ENCODE measurements around the gene RGN. TPM values are rescaled to one million over a fixed set of nuclear protein-coding genes. Genes with fewer than 3 reads are reported as not detected.

Gene RGN
- total and polyA plus RNA-seq, 2 donors (not counting 3 experiments of a cell fraction or from before 2014, with no cell fraction given): 0.58 to 0.73 TPM

GRCh38 chrX:47068214-47068613 is 10.0 kb upstream of the RGN start:
- POLR2A ChIA-PET: no interaction called here
- H3K27ac ChIP-seq (ENCODE audit: insufficient read depth, low read depth, low read length): no peak overlapping the region
- TF ChIP-seq POLR2A (IDR thresholded peaks at IDR 0.05; ENCODE audit: low read depth, low read length): no peak
- TF ChIP-seq JUN (IDR thresholded peaks at IDR 0.05; ENCODE audit: borderline replicate concordance, insufficient read depth, insufficient read length, low read depth): no peak
- no peak for TF ChIP-seq POLR2AphosphoS5 (IDR thresholded peaks at IDR 0.05; ENCODE audit: insufficient read depth, low read depth, low read length)
- TF ChIP-seq MYC (IDR thresholded peaks at IDR 0.05; ENCODE audit: low read depth, low read length): no peak
- TF ChIP-seq MAX (IDR thresholded peaks at IDR 0.05; ENCODE audit: insufficient read depth, insufficient read length): no peak
- no peak for TF ChIP-seq EZH2 (IDR thresholded peaks at IDR 0.05; ENCODE audit: borderline replicate concordance, low read depth, low read length, severe bottlenecking)
- BruUV-seq (replicated peaks): no TSS peak
- no peaks in the 10 kb centered on the region for H4K20me1 ChIP-seq (replicated peaks; ENCODE audit: control insufficient read depth, extremely low read depth, insufficient read depth, low read length)
- dilution Hi-C loops (cut with MboI; ENCODE audit: extremely low pct_ligation_motif_present, low sequenced_read_pairs) (no loop called here), intact Hi-C loops (cut with micrococcal nuclease) (no loop called here)
- no peaks in the 10 kb centered on the region for H3K36me3 ChIP-seq (ENCODE audit: control insufficient read depth in 2 of 2, extremely low read depth in 1 of 2, insufficient read depth in 2 of 2, low read length in 2 of 2)
- CTCF ChIA-PET: no interaction called here
- no peaks in the 10 kb centered on the region for H3K4me1 ChIP-seq (ENCODE audit: control insufficient read depth, extremely low read depth, insufficient read depth, low read length)
- FAIRE-seq (no peak), DNase-seq (ENCODE audit: low read depth, low spot score) (no peak)
- H3K4me2 ChIP-seq (ENCODE audit: insufficient read depth, low read length): no peak overlapping the region
- no peaks in the 10 kb centered on the region for H3K9me1 ChIP-seq (replicated peaks; ENCODE audit: control insufficient read depth, extremely low read depth, insufficient read depth, low read length)
- no peak overlapping the region for H3K4me3 ChIP-seq (replicated peaks in 1 of 3; ENCODE audit: insufficient read depth in 1 of 3, low read depth in 1 of 3, low read length in 3 of 3)
- H2AFZ ChIP-seq (ENCODE audit: low read depth, low read length): no peak overlapping the region
- no peaks in the 10 kb centered on the region for H3K27me3 ChIP-seq (ENCODE audit: control insufficient read depth in 2 of 2, insufficient read depth in 2 of 2, low read length in 2 of 2)
- no peak overlapping the region for H3K9ac ChIP-seq (replicated peaks; ENCODE audit: extremely low read depth, insufficient read depth, low read length)
- H3K79me2 ChIP-seq (ENCODE audit: control insufficient read depth, insufficient read depth, low read length): no peaks in the 10 kb centered on the region
- H3K9me3 ChIP-seq (replicated peaks; ENCODE audit: control insufficient read depth, insufficient read depth, low read length): no peaks in the 10 kb centered on the region

GRCh38 chrX:47068720-47069119 is 9.5 kb upstream of the RGN start:
- intact Hi-C loops (cut with micrococcal nuclease): no loop called here
- Histone ChIP-seq H2AFZ (ENCODE audit: low read depth, low read length) (no peak overlapping the region), H3K36me3 (ENCODE audit: control insufficient read depth in 2 of 2, extremely low read depth in 1 of 2, insufficient read depth in 2 of 2, low read length in 2 of 2) (no peaks in the 10 kb centered on the region), H3K4me1 (ENCODE audit: control insufficient read depth, extremely low read depth, insufficient read depth, low read length) (no peaks in the 10 kb centered on the region), H3K4me2 (ENCODE audit: insufficient read depth, low read length) (no peak overlapping the region), H4K20me1 (replicated peaks; ENCODE audit: control insufficient read depth, extremely low read depth, insufficient read depth, low read length) (no peaks in the 10 kb centered on the region), H3K4me3 (replicated peaks in 1 of 3; ENCODE audit: insufficient read depth in 1 of 3, low read depth in 1 of 3, low read length in 3 of 3) (no peak overlapping the region), H3K27ac (ENCODE audit: insufficient read depth, low read depth, low read length) (no peak overlapping the region), H3K79me2 (ENCODE audit: control insufficient read depth, insufficient read depth, low read length) (no peaks in the 10 kb centered on the region), H3K9me1 (replicated peaks; ENCODE audit: control insufficient read depth, extremely low read depth, insufficient read depth, low read length) (no peaks in the 10 kb centered on the region), H3K27me3 (ENCODE audit: control insufficient read depth in 2 of 2, insufficient read depth in 2 of 2, low read length in 2 of 2) (no peaks in the 10 kb centered on the region), H3K9ac (replicated peaks; ENCODE audit: extremely low read depth, insufficient read depth, low read length) (no peak overlapping the region), H3K9me3 (replicated peaks; ENCODE audit: control insufficient read depth, insufficient read depth, low read length) (no peaks in the 10 kb centered on the region)
- dilution Hi-C loops (cut with MboI; ENCODE audit: extremely low pct_ligation_motif_present, low sequenced_read_pairs): no loop called here
- DNase-seq (ENCODE audit: low read depth, low spot score): no peak
- no TSS peak for BruUV-seq (replicated peaks)
- POLR2A ChIA-PET: no interaction called here
- TF ChIP-seq MAX (IDR thresholded peaks at IDR 0.05; ENCODE audit: insufficient read depth, insufficient read length): no peak
- TF ChIP-seq FOS (IDR thresholded peaks at IDR 0.05; ENCODE audit: borderline replicate concordance, insufficient read depth, low read length): no peak
- TF ChIP-seq EZH2 (IDR thresholded peaks at IDR 0.05; ENCODE audit: borderline replicate concordance, low read depth, low read length, severe bottlenecking): no peak
- no peak for TF ChIP-seq GATA2 (IDR thresholded peaks at IDR 0.05; ENCODE audit: insufficient read depth, insufficient read length, low read depth, low read length)
- TF ChIP-seq JUN (IDR thresholded peaks at IDR 0.05; ENCODE audit: borderline replicate concordance, insufficient read depth, insufficient read length, low read depth): no peak
- no peak for TF ChIP-seq MYC (IDR thresholded peaks at IDR 0.05; ENCODE audit: low read depth, low read length)
- no peak for TF ChIP-seq POLR2AphosphoS5 (IDR thresholded peaks at IDR 0.05; ENCODE audit: insufficient read depth, low read depth, low read length)
- no peak for TF ChIP-seq POLR2A (IDR thresholded peaks at IDR 0.05; ENCODE audit: low read depth, low read length)
- TF ChIP-seq, protein P1, sequence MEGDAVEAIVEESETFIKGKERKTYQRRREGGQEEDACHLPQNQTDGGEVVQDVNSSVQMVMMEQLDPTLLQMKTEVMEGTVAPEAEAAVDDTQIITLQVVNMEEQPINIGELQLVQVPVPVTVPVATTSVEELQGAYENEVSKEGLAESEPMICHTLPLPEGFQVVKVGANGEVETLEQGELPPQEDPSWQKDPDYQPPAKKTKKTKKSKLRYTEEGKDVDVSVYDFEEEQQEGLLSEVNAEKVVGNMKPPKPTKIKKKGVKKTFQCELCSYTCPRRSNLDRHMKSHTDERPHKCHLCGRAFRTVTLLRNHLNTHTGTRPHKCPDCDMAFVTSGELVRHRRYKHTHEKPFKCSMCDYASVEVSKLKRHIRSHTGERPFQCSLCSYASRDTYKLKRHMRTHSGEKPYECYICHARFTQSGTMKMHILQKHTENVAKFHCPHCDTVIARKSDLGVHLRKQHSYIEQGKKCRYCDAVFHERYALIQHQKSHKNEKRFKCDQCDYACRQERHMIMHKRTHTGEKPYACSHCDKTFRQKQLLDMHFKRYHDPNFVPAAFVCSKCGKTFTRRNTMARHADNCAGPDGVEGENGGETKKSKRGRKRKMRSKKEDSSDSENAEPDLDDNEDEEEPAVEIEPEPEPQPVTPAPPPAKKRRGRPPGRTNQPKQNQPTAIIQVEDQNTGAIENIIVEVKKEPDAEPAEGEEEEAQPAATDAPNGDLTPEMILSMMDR (IDR thresholded peaks at IDR 0.05; ENCODE audit: extremely low read depth in 1 of 2, insufficient read depth in 1 of 2, low read depth in 1 of 2, low read length in 2 of 2): no peak
- no peak for FAIRE-seq
- CTCF ChIA-PET: no interaction called here
